Stimulated activated CD4-positive, alpha-beta T cell treated with anti-CD3 and anti-CD28 coated beads, Interleukin-4, amount 100 ng/mL, for 4 hours (primary cell): ENCODE data around the gene BICC1.

Source experiments
- DNase-seq, 2 experiments: peaks; one replicate each; pipeline ENCODE4 v3.0.0-alpha.2; 2020

The BICC1 gene

DNA sequence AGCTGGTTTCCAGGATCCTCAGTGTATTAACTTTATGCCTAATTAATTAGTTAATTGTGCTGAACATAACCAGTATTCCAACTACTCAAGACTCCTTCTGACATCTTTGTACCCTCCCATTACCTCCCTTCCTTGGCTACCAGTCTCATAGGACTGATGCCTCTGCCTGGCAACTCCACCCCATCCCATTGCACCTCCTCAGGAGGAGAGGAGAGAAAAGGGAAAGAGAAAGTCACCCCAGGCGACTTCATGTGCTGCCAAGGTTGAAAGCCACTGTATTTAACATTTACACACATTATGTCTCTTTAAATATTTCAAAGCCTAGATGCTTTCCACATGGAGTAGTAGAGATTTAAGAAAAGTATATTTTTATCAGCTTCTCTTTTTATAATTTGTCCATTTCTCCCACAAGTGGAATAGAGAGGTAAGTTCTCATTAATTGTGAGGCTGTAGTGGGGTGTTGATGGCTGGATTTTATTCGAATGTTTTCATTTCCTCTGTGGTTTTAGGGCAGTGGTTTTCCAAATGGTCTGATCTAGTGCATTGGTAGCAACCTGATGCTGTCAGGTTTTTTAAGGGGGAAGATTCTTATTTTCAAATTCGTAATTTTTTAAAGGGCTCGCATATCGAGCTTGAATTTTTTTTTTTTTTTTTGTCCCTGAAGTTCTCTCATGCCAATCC, 148.0 kb downstream of the BICC1 start:
- DNase-seq: no peak

DNA sequence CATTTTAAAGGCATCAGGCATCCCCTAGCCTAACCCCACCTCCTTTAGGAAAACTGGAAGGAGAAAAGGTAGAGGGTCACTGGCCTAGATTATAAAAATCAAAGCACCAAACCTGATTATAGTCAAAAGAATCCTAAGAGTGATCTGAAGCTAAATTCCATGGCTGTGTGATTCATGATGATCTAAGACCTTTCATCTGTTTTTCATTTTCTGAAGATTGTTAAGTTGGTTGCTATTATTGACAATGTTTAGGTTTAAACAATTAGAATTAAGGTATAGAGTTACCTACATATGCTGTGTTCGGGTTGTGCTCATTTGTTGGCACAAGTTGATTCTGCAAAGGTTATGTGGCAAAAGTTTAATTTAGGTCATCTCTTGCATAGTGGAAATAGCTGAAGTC, 148.7 kb downstream of the BICC1 start:
- DNase-seq: no peak

DNA sequence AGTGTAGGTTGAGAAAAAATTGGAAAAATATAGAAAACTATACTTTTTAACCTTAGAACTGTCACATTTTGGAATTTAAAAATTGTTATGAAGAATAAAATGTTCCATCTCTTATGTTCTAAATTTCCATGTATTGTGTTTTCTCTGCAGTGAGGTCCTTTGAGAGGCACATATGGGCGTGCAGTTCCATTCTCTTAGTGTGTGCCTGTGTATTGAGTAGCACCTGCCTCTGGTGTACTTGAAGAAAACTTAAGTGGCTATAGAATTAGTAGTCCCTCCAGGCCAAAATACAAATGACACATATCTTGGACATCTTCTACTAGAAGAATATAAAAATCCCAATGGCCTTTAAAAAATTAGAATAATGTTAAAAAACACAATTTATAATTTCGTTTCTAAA, 149.2 kb downstream of the BICC1 start:
- DNase-seq: no peak

DNA sequence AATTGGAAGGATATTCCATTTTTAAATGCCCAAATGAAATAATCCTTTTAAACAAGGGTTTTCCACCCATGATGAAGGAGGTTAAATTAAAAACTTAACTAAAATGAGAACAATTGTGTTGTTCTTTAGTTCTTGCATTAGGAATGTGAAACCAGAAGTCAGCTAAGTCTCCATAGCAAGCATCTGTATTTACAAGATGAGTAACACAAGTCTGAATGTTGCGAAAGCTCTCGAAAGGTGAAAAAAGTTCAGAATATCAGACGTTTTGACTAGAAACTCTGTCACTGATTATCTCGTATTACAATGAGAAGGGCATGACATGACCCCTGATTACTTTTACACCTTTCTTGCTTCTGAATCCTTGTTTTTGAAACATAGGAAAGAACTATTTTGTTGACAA, 149.6 kb downstream of the BICC1 start:
- no peak for DNase-seq

DNA sequence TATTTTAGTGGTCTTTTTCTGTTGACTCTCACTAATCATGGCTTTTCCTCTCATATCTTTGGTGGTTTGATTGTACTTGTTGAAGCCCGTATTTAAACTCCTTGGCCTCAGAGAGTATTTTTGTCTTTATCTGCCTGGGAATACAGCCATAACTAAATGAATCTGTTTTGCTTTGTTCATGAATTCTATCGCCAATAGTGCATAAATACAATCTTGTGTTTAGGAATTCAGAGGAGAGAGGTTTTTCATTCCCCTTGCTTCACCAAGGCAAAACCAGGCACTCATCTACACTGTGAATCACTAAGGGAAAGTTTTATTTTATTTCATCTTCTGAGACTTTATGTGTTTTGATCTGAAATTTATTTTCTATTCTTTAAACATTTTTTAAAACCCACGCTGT, 152.7 kb downstream of the BICC1 start:
- no peak for DNase-seq

DNA sequence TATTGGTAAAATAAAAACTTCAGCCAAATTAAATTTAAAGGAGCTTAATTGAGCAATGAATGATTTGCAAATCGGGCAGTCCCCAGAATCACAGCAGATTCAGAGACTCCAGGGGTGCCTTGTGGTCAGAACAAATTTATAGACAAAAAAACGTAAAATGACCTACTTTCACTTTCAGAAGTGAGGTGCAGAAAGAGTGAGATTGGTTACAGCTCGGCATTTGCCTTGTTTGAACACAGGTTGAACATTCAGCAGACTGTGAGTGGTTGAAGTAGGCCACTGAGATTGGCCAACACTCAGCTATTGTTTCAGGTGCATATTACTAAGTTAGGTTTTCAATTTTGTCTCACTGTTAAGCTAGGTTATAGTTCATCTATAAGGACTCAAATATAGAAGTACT, 153.4 kb downstream of the BICC1 start:
- no peak for DNase-seq

DNA sequence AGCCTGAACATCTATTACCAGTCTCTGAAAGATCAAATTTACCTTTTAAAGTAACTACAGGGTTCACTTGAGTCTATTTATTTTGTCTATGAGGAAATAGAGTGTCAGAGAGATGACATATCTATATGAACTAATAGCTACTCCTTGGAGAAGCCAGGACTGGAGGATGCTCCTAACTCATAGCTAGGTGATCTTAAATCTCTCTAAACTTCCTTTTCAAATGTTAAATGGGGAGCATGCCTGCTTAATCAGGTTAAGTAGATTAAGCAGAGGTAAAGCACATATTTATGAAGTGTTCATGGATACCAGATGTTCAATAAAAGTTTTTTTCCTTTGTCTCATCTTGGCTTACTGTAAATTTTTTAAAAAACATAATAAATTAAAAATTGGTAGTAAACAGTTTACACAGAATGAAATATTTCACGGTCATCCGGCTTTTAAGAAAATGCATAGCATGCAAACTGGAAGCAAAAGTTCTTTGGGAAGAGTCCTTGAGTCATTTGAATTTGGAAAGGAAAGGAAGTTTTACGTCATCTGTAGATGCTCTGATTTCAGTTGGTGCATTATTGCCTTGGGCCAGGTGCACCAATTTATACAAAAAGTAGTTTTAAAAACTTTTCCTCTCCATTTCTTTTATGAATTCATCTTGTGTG, 155.1 kb downstream of the BICC1 start:
- no peak for DNase-seq

DNA sequence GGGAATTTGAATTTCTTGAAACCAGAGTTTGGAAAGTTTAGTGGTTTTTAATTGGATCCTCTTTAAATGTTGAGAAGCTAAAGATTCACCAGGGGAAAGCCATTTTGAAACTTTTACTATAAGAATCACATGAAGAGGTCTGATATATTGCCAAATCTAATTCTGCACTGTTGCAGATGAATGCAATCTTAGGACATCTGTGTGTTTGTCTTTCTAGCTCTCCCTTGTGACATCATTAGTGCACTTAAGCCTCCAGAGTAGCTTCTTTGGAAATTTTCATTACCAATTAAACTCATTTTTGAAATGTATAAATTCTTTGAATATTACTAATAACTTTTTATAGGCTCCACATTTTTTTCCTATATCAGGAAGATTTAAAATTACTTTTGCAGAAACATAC, 160.2 kb downstream of the BICC1 start:
- DNase-seq: no peak

DNA sequence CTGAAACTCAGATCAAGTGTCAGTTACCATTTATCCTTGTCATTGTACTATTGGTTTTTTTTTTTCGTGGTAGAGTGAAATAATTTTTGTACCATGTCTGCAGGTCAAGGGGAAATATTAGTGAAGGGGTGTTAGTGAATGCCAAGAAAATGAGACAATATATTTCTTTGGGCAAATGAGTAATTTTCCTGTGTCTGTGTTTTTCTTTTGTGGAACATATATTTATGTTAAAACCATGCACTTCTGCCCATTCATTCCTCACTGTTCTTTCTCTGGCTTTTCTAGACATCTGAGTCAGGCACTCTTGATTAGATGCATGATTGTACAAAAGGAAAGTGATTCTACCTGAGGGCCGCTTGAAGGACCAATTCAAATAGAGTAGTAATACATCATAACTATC, 161.6 kb downstream of the BICC1 start:
- no peak for DNase-seq

DNA sequence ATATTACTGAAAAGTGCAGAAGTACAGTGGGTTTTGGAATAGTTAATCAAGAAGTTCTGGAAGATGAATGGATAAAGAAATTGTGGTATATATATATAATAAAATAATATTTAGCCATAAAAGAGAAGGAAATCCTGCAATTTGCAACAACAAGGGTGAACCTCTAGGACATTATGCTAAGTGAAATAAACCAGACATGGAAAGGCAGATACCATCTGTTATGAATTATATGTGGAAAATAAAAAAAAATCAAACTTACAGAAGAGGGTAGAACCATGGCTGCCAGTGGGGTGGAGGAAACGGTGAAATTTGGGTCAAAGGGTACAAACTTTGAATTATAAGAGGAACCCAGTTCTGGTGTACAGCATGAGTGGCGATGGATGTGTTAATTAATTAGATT, 162.6 kb downstream of the BICC1 start:
- DNase-seq: no peak

DNA sequence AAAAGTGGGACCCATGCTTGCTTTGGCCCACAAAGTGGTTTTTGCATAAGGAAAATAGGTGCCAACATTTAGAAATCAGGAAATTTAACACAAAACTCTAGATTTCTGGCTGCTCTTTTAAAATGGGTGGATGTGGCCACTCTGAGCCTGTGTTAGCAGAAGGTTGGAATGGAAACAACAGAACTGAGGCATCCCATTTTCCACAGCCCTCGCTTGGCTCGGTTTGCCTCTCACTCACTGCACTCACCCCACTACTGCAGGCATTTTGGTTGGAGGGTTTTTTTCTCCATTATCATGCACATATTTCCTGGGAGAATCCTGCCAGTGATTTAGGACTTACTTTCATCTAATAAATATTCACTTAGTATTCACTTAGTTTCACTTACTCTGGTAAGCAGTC, 178.9 kb downstream of the BICC1 start:
- DNase-seq: no peak

DNA sequence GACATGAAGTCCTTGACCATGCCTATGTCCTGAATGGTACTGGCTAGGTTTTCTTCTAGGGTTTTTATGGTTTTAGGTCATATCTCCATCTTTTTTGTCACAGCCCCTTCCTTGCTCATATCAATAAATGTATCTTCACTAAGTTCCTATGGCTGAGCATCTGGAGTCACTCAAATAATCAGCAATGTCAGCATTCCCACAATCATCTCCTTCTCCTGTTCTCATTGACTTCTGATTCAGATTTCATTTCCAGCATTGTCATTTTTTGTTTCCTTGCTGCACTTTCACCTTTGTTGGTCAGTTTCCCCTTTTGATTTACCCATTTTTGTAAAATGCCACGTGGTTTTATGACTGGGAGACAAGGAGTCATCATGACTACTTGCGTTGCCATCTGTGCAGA, 181.2 kb downstream of the BICC1 start:
- no peak for DNase-seq

DNA sequence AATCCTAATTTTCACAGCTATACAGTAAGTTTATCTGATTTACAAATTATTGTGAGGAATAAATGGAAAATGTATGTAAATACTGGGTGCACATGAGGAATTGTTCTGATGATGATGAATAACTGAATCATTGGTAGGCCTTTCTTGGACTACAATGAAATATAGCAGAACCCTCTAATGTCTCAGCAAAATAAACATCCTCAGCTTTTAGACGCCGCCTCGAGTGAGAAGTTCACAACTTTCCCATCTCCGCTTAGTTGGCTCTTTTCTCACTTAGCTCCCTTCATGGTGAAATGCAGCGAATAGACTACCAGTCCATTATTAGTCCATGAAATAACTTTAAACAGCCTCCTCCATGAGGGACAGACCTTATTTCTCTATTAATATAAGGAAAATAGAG, 182.3 kb downstream of the BICC1 start:
- no peak for DNase-seq

DNA sequence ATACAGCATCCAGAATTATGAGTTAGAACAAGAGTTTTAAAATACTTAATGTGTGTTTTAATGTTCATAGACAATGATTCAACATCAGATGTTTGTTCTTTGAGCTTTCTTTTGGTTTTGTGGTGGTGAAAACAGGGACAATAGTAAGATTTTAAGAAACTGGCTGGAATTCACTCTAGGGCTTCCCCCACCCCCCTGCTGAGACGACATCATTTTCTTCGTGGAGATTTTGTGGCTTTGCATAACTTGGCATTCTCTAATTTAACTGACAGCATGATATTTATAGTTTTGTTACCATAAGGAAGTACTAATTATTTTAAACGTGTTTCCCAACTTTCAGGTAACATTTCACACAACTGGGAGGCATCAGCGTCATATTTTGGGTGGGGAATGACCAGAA, 184.1 kb downstream of the BICC1 start:
- no peak for DNase-seq

DNA sequence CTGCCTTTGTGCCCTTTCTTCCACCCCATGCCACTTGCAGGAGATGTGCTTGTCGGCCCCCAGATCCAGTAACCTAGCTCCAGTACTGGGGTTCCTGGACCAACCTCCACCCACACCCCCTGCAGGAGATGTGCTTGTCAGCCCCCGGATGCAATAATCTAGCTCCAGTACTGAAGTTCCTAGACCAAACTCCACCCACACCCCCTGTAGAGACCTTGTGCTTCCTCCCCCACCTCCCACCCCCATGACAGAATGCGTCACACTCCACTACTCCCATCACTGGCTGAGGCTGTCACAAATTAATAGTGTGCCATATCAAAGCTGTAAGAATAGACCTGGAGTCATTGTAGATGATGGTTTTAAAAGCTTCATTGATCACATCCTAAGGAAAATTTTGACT, 185.0 kb downstream of the BICC1 start:
- no peak for DNase-seq

DNA sequence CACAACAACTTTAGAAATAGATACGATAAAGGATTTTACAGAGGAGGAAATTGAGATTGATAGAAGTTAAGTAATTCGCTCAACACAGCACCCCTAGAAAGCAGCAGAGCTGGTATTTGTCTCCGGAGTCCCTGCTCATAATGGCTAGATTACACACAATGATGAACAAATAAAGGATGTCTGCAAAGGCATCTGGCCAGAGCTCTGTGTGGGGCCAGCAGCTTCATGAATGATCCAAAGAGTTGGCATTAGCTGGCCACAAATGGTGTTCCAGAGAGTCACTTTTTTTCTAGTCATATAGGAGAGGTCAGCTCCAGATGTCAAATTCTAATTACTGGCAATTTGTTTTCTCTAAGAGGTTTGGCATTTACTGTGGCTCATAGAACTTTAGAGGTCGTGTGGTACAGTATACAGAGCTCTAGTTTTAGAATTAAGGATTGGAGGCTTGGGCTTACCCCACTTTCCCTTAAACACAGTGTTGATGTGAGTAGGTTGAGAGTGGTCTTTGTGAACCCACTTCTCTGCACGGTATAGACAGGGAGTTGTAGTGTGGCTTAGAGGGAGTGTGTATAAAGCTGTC, 186.2 kb downstream of the BICC1 start:
- DNase-seq: no peak

DNA sequence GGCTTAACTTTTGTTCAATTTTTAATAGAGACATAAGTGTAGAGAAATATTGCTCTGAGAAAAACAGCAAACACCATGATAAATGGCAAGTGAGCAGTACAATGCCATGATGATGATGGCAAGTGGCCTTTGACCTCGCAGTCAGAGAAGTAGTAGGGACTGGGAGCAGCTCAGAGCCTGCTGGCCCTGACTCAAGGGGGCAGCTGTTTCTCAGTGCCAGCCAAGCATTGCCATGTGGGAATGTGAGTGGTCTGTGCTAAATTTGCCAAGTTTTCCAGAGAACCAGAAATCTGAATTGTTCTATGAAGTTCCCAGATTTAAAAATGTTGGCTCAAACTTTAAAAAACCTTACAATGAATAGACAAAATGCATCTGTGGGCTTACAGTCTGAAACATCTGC, 187.9 kb downstream of the BICC1 start:
- no peak for DNase-seq

DNA sequence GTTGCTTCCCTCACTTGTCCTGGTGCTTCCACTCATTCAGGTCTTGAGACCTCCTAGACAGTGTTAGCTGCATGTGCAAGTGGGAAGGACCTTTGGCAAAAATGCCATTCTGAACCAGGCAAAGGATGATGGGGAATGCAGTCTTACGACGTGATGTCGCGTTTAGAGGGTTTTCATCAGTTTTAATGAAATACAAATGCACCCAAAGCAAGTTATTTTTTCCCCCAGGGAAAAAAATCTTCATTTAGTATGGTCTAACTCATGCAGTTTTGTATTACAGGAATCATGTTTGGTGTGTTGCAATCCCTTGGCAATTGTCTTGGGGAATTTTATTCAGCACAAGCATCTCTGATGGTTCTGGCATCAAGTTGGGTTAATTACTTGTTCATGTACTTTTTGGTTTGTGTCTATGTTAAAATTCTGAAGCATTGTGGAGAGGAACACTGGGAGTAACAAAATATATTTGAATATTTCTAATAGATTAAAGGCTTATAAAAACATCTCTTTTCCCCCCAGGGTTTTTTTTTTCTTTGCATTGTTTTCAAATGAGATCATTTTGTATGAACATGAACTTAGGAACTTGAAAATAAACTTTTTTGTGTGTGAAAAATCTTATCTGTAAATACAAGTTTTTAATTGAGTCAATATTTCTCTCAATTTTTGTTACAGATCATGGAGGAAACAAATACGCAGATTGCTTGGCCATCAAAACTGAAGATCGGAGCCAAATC, 188.9 kb downstream of the BICC1 start:
- DNase-seq: no peak

DNA sequence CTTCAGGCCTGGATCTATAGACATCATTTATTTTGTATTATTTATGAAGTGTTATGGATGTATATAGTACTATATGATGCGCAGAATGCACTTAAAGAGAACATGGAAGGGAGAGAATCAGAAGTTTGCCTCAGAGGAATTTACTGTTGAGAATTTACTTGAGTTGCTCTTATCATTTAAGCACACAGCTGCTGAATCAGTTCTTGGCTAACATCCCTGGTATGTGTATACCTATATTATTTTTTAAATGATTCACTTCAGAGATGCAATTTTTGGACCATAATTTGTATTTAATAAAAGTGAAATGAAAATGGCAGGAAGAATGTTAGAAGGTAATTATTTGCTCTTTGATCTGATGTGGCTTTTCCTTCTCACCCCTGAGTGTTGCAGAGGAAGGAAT, 191.6 kb downstream of the BICC1 start:
- DNase-seq: no peak

DNA sequence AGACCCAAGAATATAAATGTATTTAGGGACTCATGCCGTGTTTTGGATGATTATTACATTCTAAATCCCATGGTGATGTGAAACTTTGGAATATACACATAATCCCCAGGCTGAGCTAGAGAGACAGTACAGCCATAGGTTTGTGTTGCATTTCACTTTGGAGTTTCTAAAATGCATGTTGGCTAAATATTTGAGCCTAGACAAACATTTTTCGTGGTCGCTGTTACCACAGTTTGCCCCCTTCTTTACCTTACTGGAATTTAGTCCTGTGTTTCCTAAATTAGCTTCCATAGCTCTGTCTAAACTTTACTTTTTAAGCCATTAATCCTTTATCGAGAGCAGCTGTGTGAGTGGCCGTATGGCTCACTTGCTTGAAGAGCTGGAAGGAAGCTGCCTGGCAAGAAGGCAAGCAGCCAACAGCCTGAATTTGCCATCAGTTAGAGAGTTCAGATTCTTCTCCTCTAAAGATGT, 192.0 kb downstream of the BICC1 start:
- DNase-seq: no peak

DNA sequence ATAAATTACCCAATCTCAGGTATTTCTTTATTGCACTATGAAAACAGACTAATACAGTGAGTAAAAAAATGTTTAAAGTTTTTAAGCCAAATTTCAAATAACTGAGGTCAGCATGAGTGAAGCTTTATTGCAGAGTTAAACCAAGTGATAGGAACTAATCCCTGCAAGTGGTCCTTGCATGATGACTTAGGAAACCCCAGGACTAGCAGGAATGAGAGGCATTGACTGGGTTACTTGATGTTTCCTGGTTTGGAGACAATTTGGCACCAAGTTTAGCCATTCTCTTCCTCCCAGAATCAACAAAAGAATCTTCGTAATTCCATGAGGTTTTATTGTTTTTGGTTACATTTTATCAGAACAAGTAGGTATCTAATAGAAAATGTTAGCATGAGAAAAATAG, 194.2 kb downstream of the BICC1 start:
- DNase-seq: no peak

DNA sequence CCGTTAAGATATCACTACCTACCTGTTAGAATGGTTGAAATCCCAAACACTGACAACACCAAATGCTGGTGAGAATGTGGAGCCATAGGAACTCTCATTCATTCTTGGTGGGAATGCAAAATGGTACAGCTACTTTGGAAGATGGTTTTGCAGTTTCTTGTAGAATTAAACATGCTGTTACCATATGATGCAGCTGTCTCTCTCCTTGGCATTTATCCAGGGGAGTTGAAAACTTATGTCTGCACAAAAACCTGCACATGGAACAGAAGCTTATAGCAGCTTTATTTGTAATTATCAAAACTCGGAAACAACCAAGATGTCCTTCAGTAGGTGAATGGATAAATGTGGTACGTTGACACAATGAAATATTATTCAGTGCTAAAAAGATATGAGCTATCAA, 199.5 kb downstream of the BICC1 start:
- no peak for DNase-seq

DNA sequence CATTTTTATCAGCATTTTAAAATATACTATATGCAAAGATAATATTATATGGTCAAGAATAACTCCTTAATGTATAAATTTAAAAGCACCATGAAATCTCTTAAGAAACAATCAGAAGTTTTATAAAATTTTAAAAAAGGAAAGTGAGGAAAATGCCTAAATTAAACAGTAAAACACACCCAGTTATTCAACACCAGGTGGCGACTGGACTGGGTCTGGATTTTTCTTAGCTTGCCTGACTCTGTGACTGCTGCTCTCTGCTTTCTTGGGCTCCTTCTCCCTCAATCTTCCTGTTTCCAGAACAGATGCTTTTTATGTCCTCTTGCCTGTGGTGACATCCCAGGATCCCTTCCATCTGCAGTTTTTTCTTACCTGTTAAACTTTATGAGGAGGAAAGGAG, 200.3 kb downstream of the BICC1 start:
- no peak for DNase-seq

DNA sequence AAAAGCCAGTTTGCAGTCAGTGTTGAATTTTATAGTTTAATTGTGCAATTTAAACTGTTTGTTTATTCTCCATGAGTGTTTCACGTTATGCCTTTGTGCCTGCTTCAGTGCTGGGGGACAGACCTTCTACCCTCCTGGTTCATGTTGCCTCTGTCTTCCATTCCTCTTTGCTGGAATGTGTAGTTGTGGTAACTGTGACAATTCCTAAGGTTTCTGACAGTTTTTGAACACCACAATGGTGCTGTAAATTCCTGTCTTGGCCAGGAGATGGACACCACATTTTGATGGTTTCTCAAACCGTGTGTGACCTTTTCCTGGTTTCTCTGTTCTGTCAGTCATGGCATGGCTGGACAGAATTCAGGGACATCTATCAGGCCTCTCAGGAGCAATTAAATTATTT, 201.7 kb downstream of the BICC1 start:
- DNase-seq: no peak
